OCI-LY1 (cell line): Measurements from ENCODE around the gene BIN1.

Experiments used
- H2AFZ ChIP-seq: fragments of 200-600 bp; sonication (generic), shearing (Covaris generic); 2 replicates; pipeline ENCODE4 v1.6.0; 2014; ENCODE audit warnings: antibody characterized with exemption, mild to moderate bottlenecking, low read length
- H3F3A ChIP-seq: fragments of 200-600 bp; sonication (generic), shearing (Covaris generic); 2 replicates; pipeline ENCODE4 v1.6.0; 2014; ENCODE audit warnings: mild to moderate bottlenecking, antibody characterized with exemption, low read length, moderate library complexity; ENCODE audit not compliant: insufficient read depth
- H3K27ac ChIP-seq: fragments of 200-600 bp; sonication (generic); 2 replicates; pipeline ENCODE4 v1.5.1; 2014; ENCODE audit warnings: low read length, mixed run types, mild to moderate bottlenecking, low read depth; ENCODE audit not compliant: poor library complexity, severe bottlenecking
- H3K27me3 ChIP-seq: fragments of 200-600 bp; sonication (generic); 2 replicates; pipeline ENCODE4 v1.6.0; 2014; ENCODE audit warnings: antibody characterized with exemption, mild to moderate bottlenecking, low read length, moderate library complexity; ENCODE audit not compliant: insufficient read depth
- H3K36me3 ChIP-seq: fragments of 200-600 bp; sonication (generic); 2 replicates; pipeline ENCODE4 v1.6.1; 2014; ENCODE audit warnings: mild to moderate bottlenecking, antibody characterized with exemption, low read length, moderate library complexity, mixed read lengths; ENCODE audit not compliant: insufficient read depth
- H3K4me1 ChIP-seq: fragments of 200-600 bp; sonication (generic); 2 replicates; pipeline ENCODE4 v1.5.1; 2014; ENCODE audit warnings: mild to moderate bottlenecking, low read length, moderate library complexity; ENCODE audit not compliant: insufficient read depth, severe bottlenecking
- H3K4me2 ChIP-seq: fragments of 200-600 bp; sonication (generic), shearing (Covaris generic); 2 replicates; pipeline ENCODE4 v1.6.1; 2014; ENCODE audit warnings: low read length
- H3K4me3 ChIP-seq: fragments of 200-600 bp; sonication (generic); 2 replicates; pipeline ENCODE4 v1.5.1; 2014; ENCODE audit warnings: low read length, low read depth, mild to moderate bottlenecking, mixed read lengths; ENCODE audit not compliant: poor library complexity, severe bottlenecking
- H3K79me2 ChIP-seq: fragments of 200-600 bp; shearing (Covaris generic); 2 replicates; pipeline ENCODE4 v1.6.1; 2016; ENCODE audit warnings: mixed run types, low read length, mixed read lengths; ENCODE audit not compliant: insufficient read depth
- H3K9ac ChIP-seq: fragments of 200-600 bp; sonication (generic), shearing (Covaris generic); 2 replicates; pipeline ENCODE4 v1.6.1; 2014; ENCODE audit warnings: mild to moderate bottlenecking, low read length, mixed read lengths
- H3K9me2 ChIP-seq: fragments of 200-600 bp; sonication (generic), shearing (Covaris generic); 2 replicates; pipeline ENCODE4 v1.6.1; 2014; ENCODE audit warnings: low read depth, mild to moderate bottlenecking, low read length, mixed read lengths
- H3K9me3 ChIP-seq: fragments of 200-600 bp; shearing (Covaris generic); 2 replicates; pipeline ENCODE4 v1.6.1; 2014; ENCODE audit warnings: low read length, mixed read lengths
- H4K20me1 ChIP-seq: fragments of 200-600 bp; sonication (generic), shearing (Covaris generic); 2 replicates; pipeline ENCODE4 v1.6.0; 2016; ENCODE audit warnings: mild to moderate bottlenecking, low read length; ENCODE audit not compliant: insufficient read depth
- EZH2 ChIP-seq: fragments of 200-600 bp; sonication (generic), shearing (Covaris generic); IDR thresholded peaks from 2 replicates; pipeline ENCODE4 v1.8.0; 2017; ENCODE audit warnings: borderline replicate concordance, mixed run types, mild to moderate bottlenecking, antibody characterized with exemption, low read length, moderate library complexity, mixed read lengths
- TF ChIP-seq, protein P1 (sequence below): fragments of 200-600 bp; sonication (generic), shearing (Covaris generic); IDR thresholded peaks from 2 replicates; pipeline ENCODE4 v1.5.1; 2017; ENCODE audit warnings: mild to moderate bottlenecking, antibody characterized with exemption, low read length, moderate library complexity, mixed read lengths

BIN1 gene

DNA sequence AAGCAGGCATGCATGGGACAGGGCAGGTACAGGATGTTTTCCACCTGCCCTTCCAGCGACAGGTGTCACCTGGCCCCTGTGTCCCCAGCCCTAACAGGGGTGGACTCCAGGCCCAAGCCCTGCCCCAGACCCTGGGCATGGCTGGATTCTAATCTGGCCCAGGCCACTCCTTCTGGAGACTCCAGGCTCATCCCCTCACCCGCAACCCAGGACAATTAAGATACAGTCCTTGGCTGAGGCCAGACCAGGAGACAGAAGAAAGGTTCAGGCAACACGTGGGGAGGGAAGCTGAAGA is 9.5 kb downstream of the BIN1 start:
- no peaks in the 10 kb centered on the region for H3K4me1 ChIP-seq

GRCh38 chr2:127096718-127097470 is 10.1 kb downstream of the BIN1 start:
- Histone ChIP-seq H4K20me1 (no peaks in the 10 kb centered on the region), H3K4me2 (no peak overlapping the region), H3K4me1 (no peaks in the 10 kb centered on the region)

More for the DNA sequence above, 9.5 kb downstream of the BIN1 start:
- H3K79me2 ChIP-seq = no peaks in the 10 kb centered on the region
- H3K27me3 ChIP-seq = no peaks in the 10 kb centered on the region
- H3K9me2 ChIP-seq = no peaks in the 10 kb centered on the region
- no peak overlapping the region for H3K27ac ChIP-seq
- H3F3A ChIP-seq = no peaks in the 10 kb centered on the region
- H3K9ac ChIP-seq = no peak overlapping the region
- H2AFZ ChIP-seq = no peak overlapping the region
- no peak overlapping the region for H3K4me3 ChIP-seq
- H4K20me1 ChIP-seq = no peaks in the 10 kb centered on the region
- H3K36me3 ChIP-seq = no peaks in the 10 kb centered on the region
- H3K4me2 ChIP-seq = no peak overlapping the region
- TF ChIP-seq EZH2 = no peak
- TF ChIP-seq, protein P1, sequence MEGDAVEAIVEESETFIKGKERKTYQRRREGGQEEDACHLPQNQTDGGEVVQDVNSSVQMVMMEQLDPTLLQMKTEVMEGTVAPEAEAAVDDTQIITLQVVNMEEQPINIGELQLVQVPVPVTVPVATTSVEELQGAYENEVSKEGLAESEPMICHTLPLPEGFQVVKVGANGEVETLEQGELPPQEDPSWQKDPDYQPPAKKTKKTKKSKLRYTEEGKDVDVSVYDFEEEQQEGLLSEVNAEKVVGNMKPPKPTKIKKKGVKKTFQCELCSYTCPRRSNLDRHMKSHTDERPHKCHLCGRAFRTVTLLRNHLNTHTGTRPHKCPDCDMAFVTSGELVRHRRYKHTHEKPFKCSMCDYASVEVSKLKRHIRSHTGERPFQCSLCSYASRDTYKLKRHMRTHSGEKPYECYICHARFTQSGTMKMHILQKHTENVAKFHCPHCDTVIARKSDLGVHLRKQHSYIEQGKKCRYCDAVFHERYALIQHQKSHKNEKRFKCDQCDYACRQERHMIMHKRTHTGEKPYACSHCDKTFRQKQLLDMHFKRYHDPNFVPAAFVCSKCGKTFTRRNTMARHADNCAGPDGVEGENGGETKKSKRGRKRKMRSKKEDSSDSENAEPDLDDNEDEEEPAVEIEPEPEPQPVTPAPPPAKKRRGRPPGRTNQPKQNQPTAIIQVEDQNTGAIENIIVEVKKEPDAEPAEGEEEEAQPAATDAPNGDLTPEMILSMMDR = no peak
- H3K9me3 ChIP-seq = no peaks in the 10 kb centered on the region

DNA sequence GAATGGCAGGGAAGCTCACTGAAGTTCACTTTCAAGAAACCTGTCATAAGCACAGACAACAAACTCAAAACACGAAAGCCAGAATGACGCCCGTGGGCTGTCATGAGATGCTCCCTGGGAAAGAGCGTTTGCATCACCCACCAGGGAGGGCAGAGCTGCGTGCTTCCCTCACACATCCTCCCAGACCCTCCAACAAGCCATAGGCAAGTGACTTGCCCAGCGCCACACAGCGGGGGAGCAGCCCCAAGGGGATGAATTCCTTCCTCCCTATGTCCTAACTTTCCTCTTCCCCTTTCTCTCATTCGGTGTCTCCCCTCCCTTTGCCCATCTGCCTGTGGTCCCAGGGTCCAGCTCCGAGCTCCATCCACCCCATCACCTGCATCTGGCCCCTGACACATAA is 10.7 kb downstream of the BIN1 start:
- H3K4me1 ChIP-seq = no peaks in the 10 kb centered on the region

More at GRCh38 chr2:127096718-127097470, 10.1 kb downstream of the BIN1 start:
- TF ChIP-seq, protein P1 = no peak
- TF ChIP-seq EZH2 = no peak
- Histone ChIP-seq H2AFZ (no peak overlapping the region), H3K27ac (no peak overlapping the region), H3K79me2 (no peaks in the 10 kb centered on the region), H3K9me2 (no peaks in the 10 kb centered on the region), H3K36me3 (no peaks in the 10 kb centered on the region), H3K27me3 (no peaks in the 10 kb centered on the region), H3K4me3 (no peak overlapping the region), H3K9me3 (no peaks in the 10 kb centered on the region), H3K9ac (no peak overlapping the region), H3F3A (no peaks in the 10 kb centered on the region)

More for the DNA sequence above, 10.7 kb downstream of the BIN1 start:
- no peaks in the 10 kb centered on the region for H3K36me3 ChIP-seq
- no peaks in the 10 kb centered on the region for H4K20me1 ChIP-seq
- no peak overlapping the region for H3K27ac ChIP-seq
- no peak overlapping the region for H3K4me2 ChIP-seq
- no peaks in the 10 kb centered on the region for H3F3A ChIP-seq
- H2AFZ ChIP-seq = no peak overlapping the region
- no peaks in the 10 kb centered on the region for H3K79me2 ChIP-seq
- H3K9me3 ChIP-seq = no peaks in the 10 kb centered on the region
- no peaks in the 10 kb centered on the region for H3K27me3 ChIP-seq
- no peak overlapping the region for H3K4me3 ChIP-seq
- H3K9ac ChIP-seq = no peak overlapping the region
- TF ChIP-seq EZH2 = no peak
- TF ChIP-seq, protein P1 = no peak
- no peaks in the 10 kb centered on the region for H3K9me2 ChIP-seq
